OCI-M1 (cell line): Measurements from ENCODE around the gene OPRL1.

Experiments used
- DNase-seq: peaks from one replicate; lab custom pipeline; 2025; lab: John Stamatoyannopoulos, UW

Gene OPRL1

DNA sequence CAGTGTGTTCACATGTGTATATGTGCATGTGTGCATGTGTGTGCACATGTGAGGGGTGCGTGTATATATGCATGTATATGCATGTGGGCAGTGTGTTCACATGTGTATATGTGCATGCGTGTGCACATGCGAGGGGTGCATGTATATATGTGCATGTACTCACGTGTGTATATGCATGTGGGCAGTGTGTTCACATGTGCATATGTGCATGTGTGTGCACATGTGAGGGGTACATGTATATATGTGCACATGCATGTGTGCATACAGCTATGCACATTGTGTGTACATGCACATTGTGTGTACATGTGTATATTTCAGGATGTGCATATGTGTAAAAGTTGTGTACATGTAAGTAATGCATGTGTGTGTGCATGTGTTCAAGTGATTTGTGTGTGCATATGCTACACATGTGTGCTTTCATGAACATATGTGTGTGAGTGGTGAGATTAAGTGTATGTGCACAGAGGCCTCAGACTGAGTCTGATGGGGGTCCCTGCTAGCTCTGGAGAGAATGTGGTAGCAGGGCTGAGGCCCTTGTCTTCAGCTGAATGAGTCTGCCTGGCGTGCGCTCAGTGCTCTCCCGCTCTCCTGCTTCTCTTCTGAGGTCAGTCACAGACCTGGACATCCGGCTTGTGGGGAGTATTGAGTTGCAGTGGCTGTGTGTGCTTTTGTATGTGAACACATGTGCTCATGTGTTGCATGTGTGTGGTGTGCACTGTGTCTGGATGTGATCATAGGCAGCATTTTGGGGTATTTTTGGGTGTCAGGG is 64.4 kb downstream of the OPRL1 start:
- DNase-seq: no peak

DNA sequence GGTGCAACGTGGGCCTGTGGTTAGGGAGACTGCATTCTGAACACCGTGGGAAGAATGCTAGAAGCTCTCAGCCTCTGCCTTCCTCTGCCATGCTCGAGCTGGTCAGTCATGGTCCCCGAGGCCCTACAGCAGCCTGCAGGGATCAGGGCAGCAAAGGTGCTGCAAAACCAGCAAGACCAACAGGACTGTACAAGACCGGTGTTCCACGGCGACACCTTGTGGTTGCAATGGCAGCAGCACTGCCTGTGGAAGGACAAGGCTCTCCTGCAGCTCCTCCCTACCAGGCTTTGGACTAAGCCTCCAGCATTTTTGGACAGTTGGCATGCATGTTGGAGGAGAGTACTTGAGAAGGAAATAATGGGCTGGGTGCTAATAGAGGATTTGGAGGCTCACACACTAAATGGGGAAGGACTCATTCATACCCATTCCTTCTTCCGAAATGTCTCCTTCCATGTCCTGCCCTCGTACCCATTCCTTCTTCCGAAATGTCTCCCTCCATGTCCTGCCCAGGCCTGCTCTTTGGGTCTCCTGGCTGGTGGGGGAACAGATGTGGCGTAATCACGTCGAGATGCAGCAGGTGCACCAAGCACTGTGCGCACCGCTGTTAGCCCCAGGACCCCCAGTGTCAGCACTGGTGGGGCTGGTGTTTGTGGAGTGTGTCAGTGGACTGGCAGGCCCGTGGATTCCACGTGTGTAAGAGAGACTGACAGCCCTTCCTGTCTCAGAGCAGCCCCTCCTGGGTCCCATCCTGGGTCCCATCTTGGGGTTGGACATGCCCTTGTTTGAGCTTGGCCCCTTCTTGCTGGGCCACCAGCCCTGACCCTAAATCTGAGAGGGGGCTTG is 65.8 kb downstream of the OPRL1 start:
- DNase-seq: peak; percentile 6

DNA sequence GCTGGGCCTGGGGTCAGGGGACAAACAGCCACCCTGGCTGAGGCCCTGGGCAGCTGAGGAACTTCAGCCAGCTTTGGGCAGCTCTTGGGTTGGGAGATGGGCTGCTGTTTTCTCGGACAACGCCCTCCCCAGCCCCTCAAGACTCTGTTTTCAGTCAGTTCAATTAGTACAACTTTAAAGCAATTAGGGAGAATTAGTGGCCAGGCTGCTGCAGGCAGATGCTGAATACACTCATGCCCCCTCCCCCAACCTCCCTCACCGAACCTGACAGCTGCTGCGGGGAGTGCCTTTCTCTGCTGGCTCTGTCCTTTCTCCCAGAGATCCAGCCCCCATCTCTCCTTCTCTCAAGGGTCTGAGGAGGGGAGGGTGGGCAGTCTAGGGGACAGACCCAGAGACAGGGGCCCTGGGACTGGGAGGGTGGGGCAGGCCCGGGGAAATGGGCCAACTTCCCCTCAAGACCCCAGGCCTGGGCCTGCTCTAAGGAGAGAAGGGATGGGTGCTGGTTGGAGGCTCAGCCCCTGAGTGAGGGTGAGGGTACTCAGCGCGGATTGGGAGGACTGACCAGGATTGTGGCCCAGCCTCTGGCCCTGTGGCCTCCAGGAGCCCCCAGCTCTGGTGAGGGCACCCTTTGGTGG is 66.5 kb downstream of the OPRL1 start:
- DNase-seq: no peak

DNA sequence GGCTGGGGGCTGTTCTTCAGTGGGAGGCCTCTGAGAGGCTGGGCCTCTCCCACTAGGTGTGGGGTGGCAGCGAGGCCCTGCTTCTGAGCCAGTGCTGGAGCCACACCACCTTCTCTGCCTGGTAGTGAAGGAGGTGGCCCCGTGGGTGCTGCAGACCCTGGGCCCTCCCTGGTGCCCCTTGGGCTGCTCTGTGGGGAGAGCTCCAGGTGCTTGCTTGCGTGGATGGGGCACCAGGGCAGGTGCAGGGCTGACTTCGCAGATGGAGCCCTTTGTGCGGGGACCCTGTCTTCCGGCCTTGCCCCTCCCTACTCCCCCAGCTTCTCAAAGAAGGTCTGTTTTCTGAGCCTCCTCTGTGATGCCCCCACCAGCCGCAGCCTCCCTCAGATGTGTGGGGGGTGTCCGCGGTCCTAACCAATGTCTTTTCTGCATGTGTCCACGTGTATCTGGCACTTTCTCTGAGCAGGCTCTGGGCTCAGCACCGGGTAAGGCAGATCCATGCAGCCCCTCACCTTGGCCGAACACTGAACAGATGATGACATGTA is 67.1 kb downstream of the OPRL1 start:
- DNase-seq: no peak

DNA sequence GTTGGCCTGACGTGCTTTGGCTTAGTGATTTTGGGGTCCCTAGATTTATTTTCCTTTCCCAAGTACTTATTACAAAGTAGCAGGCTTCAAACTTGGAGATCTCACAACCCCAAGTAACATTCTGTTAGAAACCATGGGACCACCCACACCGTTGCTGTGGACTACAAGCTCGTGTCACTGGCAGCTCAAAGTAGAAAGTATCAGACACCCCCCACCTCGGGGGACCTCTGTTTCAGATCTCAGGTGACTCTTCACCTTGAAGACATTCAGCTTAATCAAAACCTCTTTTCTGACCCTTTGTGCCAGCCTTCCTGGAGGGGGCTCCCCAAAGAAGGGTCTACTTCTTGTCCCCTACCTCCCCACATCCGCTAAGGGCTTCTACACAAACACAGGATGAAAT is 68.7 kb downstream of the OPRL1 start:
- DNase-seq: no peak

DNA sequence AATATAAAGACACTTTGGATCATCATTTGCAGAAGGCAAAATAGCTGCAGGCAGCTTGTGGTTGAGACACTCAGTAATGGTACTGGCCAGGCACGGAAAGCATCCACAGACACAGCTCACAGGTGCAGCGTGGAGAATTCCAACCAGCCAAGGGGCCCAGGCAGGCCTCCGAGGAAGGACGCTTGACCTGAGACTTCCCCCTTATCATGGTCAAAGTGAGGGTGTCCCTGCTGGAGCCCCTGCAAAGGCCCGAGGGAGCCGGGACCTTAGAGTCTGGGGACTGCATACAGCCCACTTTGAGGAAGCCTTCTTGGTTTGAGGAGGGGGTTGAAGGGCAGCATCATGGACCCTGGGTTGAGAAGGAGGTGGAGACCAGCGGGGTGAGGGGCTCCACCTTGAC is 69.3 kb downstream of the OPRL1 start:
- no peak for DNase-seq

DNA sequence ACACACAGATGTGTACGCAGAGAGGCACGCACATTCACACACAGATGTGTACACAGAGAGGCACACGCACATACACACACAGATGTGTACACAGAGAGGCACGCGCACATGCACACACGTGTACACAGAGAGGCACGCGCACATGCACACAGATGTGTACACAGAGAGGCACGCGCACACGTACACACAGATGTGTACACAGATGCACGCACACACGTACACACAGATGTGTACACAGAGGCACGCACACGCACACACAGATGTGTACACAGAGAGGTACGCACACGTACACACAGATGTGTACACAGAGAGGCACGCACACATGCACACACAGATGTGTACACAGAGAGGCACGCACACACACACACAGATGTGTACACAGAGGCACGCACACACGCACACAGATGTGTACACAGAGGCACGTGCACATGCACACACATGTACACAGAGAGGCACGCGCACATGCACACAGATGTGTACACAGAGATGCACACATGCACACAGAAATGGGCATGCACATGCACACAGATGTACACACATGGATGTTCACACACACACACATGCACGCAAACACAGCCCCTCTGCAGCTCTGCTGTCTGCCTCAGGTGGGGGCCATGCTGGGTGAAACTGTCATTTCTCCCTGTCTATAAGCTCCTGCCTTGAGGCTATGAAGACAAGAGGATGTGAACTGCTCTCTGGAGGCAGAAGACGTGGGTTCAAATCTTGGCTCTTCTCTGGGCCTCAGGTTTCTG is 70.1 kb downstream of the OPRL1 start:
- no peak for DNase-seq
